GM13977 (cell line): ENCODE results near the gene LGALS13.
"Not testable (repeated sequence)": the region's sequence is repeated elsewhere in the genome, so short reads cannot be mapped to it uniquely, and the experiment has no call there.

Source experiments
- DNase-seq: peaks from one replicate; pipeline ENCODE4 v3.0.0; 2012; ENCODE audit warnings: low spot score
- CTCF ChIP-seq: IDR thresholded peaks from 2 replicates; pipeline ENCODE4 v1.5.1; 2012; ENCODE audit warnings: mild to moderate bottlenecking, control low read depth; ENCODE audit not compliant: insufficient read depth; ENCODE audit errors: extremely low read depth, missing control alignments
- in situ Hi-C: fragments of 300-500 bp; cut with MboI; formaldehyde crosslinking; loops from one replicate; pipeline ENCODE4 v1.12.0; 2022; ENCODE audit warnings: low sequenced_read_pairs, low pct_unique_long_range_greater_than_20kb, mixed read lengths, inconsistent platforms; ENCODE audit not compliant: unreplicated experiment

Gene LGALS13

GRCh38 chr19:39607021-39607420 is 4.7 kb downstream of the LGALS13 start:
- TF ChIP-seq CTCF, result no peak
- in situ Hi-C loops, result no loop called here
- no peak for DNase-seq

GRCh38 chr19:39607561-39607960 is 5.2 kb downstream of the LGALS13 start:
- no peak for DNase-seq
- TF ChIP-seq CTCF, result no peak
- in situ Hi-C loops, result no loop called here

GRCh38 chr19:39613597-39613996 is 11.3 kb downstream of the LGALS13 start:
- TF ChIP-seq CTCF, result no peak
- no peak for DNase-seq
- in situ Hi-C loops, result no loop called here

- DNase-seq, result no peak
- in situ Hi-C loops, result no loop called here
Observed at GRCh38 chr19:39617745-39618144, 15.4 kb downstream of the LGALS13 start.

GRCh38 chr19:39623946-39624345 is 21.6 kb downstream of the LGALS13 start:
- no peak for DNase-seq
- TF ChIP-seq CTCF, result no peak
- in situ Hi-C loops, result no loop called here

More at GRCh38 chr19:39617745-39618144, 15.4 kb downstream of the LGALS13 start:
- no peak for TF ChIP-seq CTCF

GRCh38 chr19:39627631-39628030 is 25.3 kb downstream of the LGALS13 start:
- DNase-seq, result peak; percentile 15
- in situ Hi-C loops, result not testable (repeated sequence)
- TF ChIP-seq CTCF, result peak; percentile 47

GRCh38 chr19:39631178-39631577 is 28.9 kb downstream of the LGALS13 start:
- no peak for DNase-seq
- in situ Hi-C loops, result no loop called here
- TF ChIP-seq CTCF, result no peak
